ENCODE results near the gene C16orf95. TPM values are rescaled to one million over a fixed set of nuclear protein-coding genes. Genes with fewer than 3 reads are reported as not detected.

C16orf95 gene
- total RNA-seq, 1 donor from 2014 or later: 1.7 TPM

- no peak for DNase-seq (ENCODE audit: low read depth)
- no peak overlapping the region for H3K4me3 ChIP-seq (ENCODE audit: low read depth, low read length)
- TF ChIP-seq CTCF (conservative IDR thresholded peaks at IDR 0.05; ENCODE audit: low read depth, low read length): no peak
These were observed 2.2 kb downstream of the C16orf95 start for GRCh38 chr16:87314990-87315420.

- no peak overlapping the region for H3K4me3 ChIP-seq (ENCODE audit: low read depth, low read length)
- DNase-seq (ENCODE audit: low read depth): no peak
- no peak for TF ChIP-seq CTCF (conservative IDR thresholded peaks at IDR 0.05; ENCODE audit: low read depth, low read length)
These were observed 5.2 kb downstream of the C16orf95 start for GRCh38 chr16:87312008-87312407.

- no peak for DNase-seq (ENCODE audit: low read depth)
- H3K4me3 ChIP-seq (ENCODE audit: low read depth, low read length): no peak overlapping the region
- no peak for TF ChIP-seq CTCF (conservative IDR thresholded peaks at IDR 0.05; ENCODE audit: low read depth, low read length)
These were observed 5.8 kb downstream of the C16orf95 start for GRCh38 chr16:87311387-87311786.

GRCh38 chr16:87310610-87311009 is 6.6 kb downstream of the C16orf95 start:
- H3K4me3 ChIP-seq (ENCODE audit: low read depth, low read length): no peak overlapping the region
- DNase-seq (ENCODE audit: low read depth): no peak
- no peak for TF ChIP-seq CTCF (conservative IDR thresholded peaks at IDR 0.05; ENCODE audit: low read depth, low read length)

- no peak overlapping the region for H3K4me3 ChIP-seq (ENCODE audit: low read depth, low read length)
- no peak for DNase-seq (ENCODE audit: low read depth)
- TF ChIP-seq CTCF (conservative IDR thresholded peaks at IDR 0.05; ENCODE audit: low read depth, low read length): no peak
These were observed 7.3 kb downstream of the C16orf95 start for GRCh38 chr16:87309620-87310525.

- no peak overlapping the region for H3K4me3 ChIP-seq (ENCODE audit: low read depth, low read length)
- TF ChIP-seq CTCF (conservative IDR thresholded peaks at IDR 0.05; ENCODE audit: low read depth, low read length): no peak
- no peak for DNase-seq (ENCODE audit: low read depth)
These were observed 8.4 kb downstream of the C16orf95 start for GRCh38 chr16:87308826-87309225.

- H3K4me3 ChIP-seq (ENCODE audit: low read depth, low read length): no peak overlapping the region
- DNase-seq (ENCODE audit: low read depth): no peak
- no peak for TF ChIP-seq CTCF (conservative IDR thresholded peaks at IDR 0.05; ENCODE audit: low read depth, low read length)
These were observed 10.7 kb downstream of the C16orf95 start for GRCh38 chr16:87306516-87306915.
